NCI-H2107 treated with DMSO at 0.1 percent for 48 hours (cell line): ENCODE results near the gene SLC13A3.
A peak's percentile ranks its signal among the peaks of the same experiment; 100 is the strongest.

Experiments used
- DNase-seq: peaks from one replicate; lab custom pipeline; 2025; ENCODE audit not compliant: unreplicated experiment; lab: John Stamatoyannopoulos, UW

The SLC13A3 gene

DNA sequence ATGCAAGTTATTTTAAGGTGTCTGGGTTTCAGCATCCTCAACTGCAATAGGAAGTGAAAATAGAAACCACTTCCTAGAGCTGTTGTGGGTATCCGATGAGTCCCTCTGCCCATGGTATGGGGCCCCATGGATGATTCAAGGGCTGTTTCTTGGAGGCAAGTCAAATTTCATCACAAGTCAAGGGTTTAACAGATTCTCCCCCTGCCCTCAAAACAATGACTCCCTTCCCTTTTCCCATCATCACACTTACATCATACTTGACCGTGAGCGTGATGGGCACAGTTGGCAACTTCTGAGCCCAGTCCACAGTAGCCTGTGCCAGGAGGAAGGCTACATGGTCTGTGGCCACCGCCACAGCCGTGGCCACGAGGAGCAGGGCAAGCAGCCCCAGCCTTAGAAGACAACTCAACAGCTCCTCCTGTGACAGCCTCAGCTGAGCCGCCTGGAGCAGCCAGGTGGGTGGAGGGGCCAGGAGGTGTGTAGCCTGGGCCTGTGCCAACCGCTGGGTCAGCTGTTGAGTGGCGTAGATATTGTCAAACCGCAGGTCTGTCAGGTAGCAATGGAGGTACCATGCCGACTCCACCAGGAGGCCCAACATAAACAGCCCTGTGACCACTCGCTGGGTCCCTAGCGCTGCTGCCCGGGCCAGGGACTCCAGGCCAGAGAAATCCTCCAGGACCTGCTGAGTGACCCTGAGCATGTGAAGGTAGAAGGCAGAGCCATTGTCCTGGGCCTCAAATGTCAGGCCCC lies 106.0 kb downstream of the SLC13A3 start:
- no peak for DNase-seq

DNA sequence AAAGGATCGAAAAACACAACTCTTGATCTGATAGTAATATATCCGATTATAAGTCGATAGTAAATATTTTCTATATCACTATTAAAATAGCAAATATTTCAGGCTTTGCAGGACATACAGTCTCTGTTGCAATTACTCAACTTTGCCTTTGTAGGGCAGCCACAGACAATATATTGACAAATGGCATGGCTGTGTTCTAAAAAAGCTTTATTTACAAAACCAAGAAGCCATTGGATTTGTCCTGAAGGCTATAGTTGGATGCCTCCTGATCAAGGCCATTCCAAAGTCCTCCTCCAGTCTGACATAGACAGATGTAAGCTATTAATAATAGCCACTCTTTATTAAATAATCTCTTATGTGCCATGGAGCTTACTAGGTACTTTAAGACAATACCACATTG lies 106.7 kb downstream of the SLC13A3 start:
- no peak for DNase-seq

- DNase-seq: no peak
Measured at GRCh38 chr20:46543959-46544358, 107.3 kb downstream of the SLC13A3 start.

DNA sequence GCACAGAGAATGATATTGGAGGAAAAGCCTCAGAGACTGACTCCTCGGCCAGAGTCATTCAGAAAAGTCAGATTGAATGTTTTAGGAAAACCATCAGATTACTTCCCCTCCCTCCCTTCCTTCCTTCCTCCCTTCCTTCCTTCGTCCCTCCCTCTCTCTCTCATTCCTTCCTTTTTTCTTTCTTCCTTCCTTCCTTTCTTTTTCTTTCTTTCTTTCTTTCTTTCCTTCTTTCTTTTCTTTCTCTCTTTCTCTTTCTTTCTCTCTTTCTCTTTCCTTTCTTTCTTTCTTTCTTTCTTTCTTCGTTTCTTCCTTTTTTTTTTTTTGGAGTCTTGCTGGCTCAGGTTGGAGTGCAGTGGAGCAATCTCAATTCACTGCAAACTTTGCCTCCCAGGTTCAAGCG lies 108.2 kb downstream of the SLC13A3 start:
- DNase-seq: no peak

- DNase-seq: no peak
Measured at GRCh38 chr20:46541229-46541935, 109.9 kb downstream of the SLC13A3 start.

DNA sequence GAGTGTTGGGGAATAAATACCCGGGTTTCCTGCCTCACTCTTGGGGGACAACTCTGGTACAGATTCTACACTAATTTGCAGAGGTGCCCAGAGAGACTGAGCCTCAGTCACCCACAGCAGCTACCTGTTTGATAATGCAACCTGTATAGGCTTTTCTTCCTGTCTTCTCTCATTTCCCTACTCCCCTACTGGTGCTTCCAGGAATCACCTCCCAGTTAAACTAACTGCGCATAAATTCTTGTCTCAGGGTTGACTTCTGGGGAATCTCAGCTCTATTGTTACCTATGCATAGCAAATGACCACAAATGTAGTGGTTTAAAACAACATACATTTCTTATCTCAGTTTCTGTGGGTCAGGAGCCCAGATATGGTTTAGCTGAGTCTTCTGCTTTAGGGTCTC lies 112.1 kb downstream of the SLC13A3 start:
- DNase-seq: no peak

DNA sequence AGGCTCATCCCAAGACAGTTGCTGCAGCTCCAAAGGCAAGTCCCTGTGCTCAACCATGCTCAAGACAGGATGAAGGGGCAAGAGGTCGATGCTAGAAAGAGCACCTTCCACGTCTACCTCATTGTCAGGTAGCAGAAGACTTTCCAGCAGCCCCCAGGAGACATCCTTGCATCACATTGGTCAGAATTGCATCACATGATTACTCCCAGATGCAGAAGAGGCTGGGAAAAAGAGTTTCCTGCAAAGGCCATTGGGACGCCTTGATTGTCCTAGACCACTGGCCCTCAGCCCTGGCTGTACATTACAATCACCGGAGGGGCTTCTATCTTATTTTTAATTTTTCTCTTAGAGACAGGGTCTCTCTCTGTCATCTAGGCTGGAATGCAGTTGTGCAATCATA lies 120.6 kb downstream of the SLC13A3 start:
- no peak for DNase-seq

DNA sequence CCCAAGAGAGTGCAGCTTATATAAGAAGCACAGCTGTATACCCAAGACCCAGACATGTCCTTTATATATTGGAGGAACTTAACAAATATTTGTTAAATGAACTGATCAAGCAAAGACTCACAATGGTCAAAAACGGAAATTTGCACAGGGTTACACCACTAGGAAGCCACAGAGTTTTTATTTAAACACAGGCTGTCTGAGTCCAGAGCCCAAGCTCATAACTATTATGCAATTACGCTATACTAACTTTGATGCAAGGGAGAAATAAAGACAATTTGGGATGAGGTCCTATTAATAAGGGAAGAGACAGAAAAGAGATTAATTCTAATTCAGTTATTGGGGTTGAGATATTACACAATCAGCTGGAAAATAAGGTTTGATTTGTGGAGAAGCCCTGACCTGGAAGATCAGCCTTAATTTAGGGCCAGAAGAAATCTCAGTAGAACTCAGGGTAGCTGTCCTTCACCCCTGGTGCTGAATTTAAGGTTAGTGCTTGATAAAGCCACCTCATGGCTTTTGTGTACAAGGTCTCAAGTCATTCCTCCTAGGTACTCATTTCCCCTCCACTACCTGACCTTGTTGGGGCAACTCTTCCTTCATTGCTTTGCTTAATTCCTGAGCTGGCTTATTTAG lies 127.4 kb downstream of the SLC13A3 start:
- no peak for DNase-seq

DNA sequence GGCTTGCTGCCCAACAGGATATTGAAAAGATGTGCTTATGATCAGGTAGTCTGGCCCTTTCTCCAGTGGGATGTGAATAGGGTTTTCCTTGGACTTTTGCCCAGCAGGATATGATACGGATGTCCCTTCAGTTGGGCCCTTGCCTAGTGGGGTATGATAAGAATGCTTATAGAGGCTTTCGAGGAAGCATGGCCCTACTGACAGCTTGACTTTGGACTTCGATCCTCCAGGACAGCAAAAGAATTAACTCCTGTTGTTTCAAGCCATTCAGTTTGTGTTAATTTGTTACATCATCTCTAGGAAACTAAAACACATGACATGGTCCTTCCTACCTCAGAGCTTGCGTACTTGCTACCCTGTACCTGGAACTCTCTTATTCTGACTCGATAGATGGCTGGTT lies 128.2 kb downstream of the SLC13A3 start:
- DNase-seq: no peak

- DNase-seq: peak; percentile 12
Measured at GRCh38 chr20:46520976-46521579, 130.2 kb downstream of the SLC13A3 start.

DNA sequence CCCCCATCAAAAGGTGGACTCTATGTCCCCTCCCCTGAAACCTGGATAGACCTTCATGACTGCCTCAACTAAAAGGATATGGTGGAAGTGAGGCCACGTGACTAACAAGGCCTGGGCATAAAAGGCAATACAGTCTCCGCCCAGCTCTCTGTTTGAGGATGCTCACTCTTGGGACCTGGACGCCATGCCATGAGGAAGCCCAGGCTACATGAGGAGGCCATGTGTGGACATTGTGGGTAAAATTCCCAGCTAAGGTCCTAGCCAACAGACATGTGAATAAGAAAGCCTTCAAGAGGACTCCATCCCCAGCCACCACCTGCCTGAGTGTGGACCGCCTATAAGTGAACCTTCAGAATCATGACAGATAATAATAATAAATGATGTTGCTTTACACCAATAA lies 130.7 kb downstream of the SLC13A3 start:
- DNase-seq: no peak

DNA sequence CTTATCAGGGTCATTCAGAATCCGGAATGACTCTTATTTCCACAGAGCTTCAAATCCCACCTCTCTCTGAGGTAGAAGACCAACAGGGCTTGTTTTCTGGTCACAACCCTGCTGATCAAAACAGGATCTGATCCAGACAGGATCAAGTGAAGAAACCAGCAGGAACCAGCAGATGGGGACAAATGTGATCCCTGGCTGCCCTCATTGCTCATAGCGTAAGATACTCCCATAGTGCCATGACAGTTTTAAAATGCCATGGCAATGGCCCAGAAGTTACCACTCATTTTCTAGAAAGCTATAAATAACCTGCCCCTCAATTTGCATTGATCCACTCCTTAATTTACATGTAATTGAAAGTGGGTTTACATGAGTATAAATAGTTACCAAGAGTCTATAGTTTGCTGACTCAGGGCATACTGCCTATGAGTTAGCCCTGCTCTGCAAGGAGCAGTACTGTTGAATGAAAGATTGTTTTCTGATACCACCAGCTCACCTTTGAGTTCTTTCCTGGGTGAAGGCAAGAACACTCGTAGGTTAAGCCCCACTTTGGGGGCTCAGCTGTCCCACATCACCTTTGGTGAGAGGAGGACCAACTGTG lies 131.7 kb downstream of the SLC13A3 start:
- no peak for DNase-seq

DNA sequence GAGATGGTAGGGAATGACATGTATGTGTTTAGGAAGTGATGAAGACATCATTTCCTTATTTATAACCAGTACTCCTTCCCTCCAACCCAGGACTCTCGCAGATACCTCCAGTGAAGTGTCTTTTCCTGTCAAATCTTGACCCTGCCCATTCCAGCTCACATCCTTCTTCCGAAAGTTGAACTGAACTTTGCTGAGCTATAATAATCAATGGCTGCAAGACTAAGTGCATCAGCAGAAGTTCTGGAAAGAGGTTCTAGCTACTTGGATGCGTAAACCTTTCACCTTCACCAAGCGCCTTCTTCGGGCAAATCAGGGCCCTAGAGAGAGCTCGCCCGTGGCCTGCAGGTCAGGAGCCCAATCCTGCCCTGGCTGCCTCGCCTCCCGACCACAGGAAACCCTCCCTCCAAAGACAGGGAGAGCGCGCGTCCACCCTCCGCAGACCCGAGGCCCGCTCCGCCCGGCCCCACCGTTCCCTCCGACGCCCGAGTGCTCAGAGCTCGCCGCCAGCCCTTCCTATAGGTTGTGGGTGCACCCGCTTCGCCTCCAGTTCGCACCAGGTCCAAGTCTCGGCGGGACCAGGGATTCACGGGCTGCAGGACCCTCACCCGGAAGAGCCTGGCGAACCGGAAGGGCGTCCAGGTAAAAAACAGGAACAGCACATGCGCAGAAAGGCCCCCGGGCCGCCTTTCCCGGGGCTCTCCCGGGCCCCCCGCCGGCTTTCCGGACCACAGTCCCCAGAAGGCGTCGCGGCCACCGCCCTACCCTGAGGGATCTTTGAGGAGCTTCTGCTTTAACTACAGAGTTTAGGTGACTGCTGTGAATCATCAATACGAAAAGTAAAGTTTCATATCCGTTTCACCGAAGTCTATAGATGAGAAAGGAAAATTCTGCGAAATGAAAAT lies 138.1 kb downstream of the SLC13A3 start, which contains the start of gene ZNF334:
TSS of gene ZNF334 (minus strand) at position 617 of the 902 bp plus-strand sequence. CDS start 1,457 bp downstream, outside the sequence.
- peak; percentile 20 for DNase-seq

DNA sequence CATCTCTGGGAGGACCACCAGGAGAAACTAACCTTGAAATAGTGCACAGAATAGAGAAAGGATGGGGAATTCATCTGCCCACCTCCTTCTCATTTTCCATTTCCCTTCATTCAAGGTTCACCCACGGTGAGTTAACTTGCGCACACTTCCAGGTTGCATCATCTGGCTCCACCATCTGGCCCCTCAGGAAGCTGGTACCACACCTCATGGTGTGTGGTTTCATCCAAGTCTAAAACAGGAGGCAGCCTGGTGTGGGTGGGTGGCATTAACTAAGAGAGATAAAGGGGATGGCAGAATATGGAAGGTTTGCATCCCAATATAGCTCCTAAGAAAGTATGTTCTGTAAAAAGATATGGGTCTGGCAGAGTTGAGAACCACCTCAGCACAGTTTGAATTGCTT lies 141.7 kb downstream of the SLC13A3 start:
- no peak for DNase-seq
